IPS-18a (cell line): Measurements from ENCODE around the gene CNBP.
"Not testable (repeated sequence)": the region's sequence is repeated elsewhere in the genome, so short reads cannot be mapped to it uniquely, and the experiment has no call there.

Experiments
- H3K27ac ChIP-seq: one replicate; pipeline ENCODE4 v1.5.1; 2013; ENCODE audit warnings: low read length
- H3K27me3 ChIP-seq: one replicate; pipeline ENCODE4 v1.6.1; 2013; ENCODE audit warnings: mild to moderate bottlenecking, low read length; ENCODE audit not compliant: control insufficient read depth, insufficient read depth
- H3K36me3 ChIP-seq: one replicate; pipeline ENCODE4 v1.6.1; 2013; ENCODE audit warnings: low read depth, low read length; ENCODE audit not compliant: control insufficient read depth
- H3K4me1 ChIP-seq: one replicate; pipeline ENCODE4 v1.6.1; 2013; ENCODE audit warnings: low read depth, low read length; ENCODE audit not compliant: control insufficient read depth
- H3K4me3 ChIP-seq: one replicate; pipeline ENCODE4 v1.5.1; 2013; ENCODE audit warnings: low read length
- H3K9ac ChIP-seq: one replicate; pipeline ENCODE4 v1.6.1; 2013; ENCODE audit warnings: mild to moderate bottlenecking, low read length, moderate library complexity
- H3K9me3 ChIP-seq: one replicate; pipeline ENCODE4 v1.6.1; 2013; ENCODE audit warnings: low read depth, low read length; ENCODE audit not compliant: control insufficient read depth

Gene CNBP

DNA sequence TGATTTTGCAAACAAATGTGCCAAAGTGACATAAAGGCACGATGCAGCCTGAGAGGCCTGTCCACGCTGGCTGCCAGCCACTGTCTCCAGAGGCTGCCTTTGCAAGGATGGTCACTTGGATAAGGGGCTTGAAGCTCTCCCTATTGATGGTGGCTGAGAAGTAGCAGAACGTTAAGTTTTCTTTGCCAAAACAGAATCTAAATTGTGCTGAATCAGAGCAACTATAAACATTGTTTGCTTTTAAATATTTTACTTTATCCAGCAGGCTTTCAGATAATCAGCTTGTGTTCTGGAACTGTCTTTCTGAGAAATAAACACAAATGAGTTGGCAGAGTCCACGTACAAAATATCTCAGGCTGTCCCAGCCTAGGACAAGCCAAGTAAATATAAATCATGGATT lies 23.8 kb upstream of the CNBP start:
- Histone ChIP-seq H3K9ac (no peak overlapping the region), H3K27ac (no peak overlapping the region)

GRCh38 chr3:129205109-129205832 lies 21.6 kb upstream of the CNBP start:
- no peak overlapping the region for H3K9ac ChIP-seq
- no peaks in the 10 kb centered on the region for H3K4me1 ChIP-seq
- H3K27me3 ChIP-seq: no peaks in the 10 kb centered on the region
- H3K27ac ChIP-seq: no peak overlapping the region
- no peaks in the 10 kb centered on the region for H3K36me3 ChIP-seq
- H3K9me3 ChIP-seq: no peaks in the 10 kb centered on the region
- H3K4me3 ChIP-seq: no peak overlapping the region

More for the DNA sequence above, 23.8 kb upstream of the CNBP start:
- no peaks in the 10 kb centered on the region for H3K4me1 ChIP-seq
- no peaks in the 10 kb centered on the region for H3K36me3 ChIP-seq
- no peaks in the 10 kb centered on the region for H3K9me3 ChIP-seq
- no peaks in the 10 kb centered on the region for H3K27me3 ChIP-seq
- H3K4me3 ChIP-seq: no peak overlapping the region

DNA sequence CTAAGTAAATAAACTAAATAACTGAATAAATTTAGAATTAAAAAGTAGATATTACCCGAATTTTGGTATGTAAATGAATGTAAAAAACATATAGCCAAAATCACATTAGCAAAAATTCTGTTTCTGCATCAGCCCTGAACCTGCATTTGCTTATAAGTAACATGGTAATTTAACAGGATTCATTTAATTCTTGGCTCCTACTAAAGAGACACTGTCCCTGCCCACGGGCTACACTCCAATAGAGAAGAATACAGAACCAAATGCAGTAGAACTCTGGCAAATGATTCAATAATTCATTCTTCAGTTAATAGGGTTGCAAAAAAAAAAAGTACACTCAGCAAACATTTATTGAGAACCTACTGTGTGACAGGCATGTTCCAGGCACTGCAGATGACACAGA lies 20.8 kb upstream of the CNBP start:
- Histone ChIP-seq H3K4me3 (no peak overlapping the region), H3K9me3 (no peaks in the 10 kb centered on the region), H3K27ac (no peak overlapping the region), H3K9ac (no peak overlapping the region), H3K36me3 (no peaks in the 10 kb centered on the region), H3K27me3 (no peaks in the 10 kb centered on the region), H3K4me1 (no peaks in the 10 kb centered on the region)

- Histone ChIP-seq H3K4me1 (no peaks in the 10 kb centered on the region), H3K27ac (no peak overlapping the region), H3K9ac (no peak overlapping the region), H3K4me3 (no peak overlapping the region), H3K27me3 (no peaks in the 10 kb centered on the region), H3K9me3 (no peaks in the 10 kb centered on the region), H3K36me3 (no peaks in the 10 kb centered on the region)
These were observed 15.7 kb upstream of the CNBP start for GRCh38 chr3:129199366-129199765.

DNA sequence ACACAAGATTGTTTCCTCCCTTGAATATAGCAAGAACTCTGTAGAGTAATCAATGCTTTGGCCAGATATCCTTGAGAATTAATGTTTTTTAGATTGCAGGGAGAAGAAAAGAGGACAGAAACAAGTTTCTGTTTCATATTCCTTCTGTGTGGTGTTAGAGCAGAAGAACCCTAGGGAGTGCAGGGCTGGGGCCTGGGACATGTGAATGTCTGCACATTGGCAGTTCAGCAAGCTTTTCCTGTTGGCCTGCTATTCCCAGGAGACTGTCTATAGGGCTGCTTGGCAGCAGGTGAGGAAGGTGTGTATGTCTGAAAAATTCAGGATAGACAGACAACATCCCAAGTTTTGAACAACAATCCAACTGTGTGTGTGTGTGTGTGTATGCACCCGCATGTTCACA lies 13.6 kb upstream of the CNBP start:
- H3K9ac ChIP-seq: no peak overlapping the region
- H3K4me1 ChIP-seq: no peaks in the 10 kb centered on the region
- no peak overlapping the region for H3K27ac ChIP-seq
- no peaks in the 10 kb centered on the region for H3K27me3 ChIP-seq
- H3K36me3 ChIP-seq: no peaks in the 10 kb centered on the region
- no peak overlapping the region for H3K4me3 ChIP-seq
- H3K9me3 ChIP-seq: no peaks in the 10 kb centered on the region

DNA sequence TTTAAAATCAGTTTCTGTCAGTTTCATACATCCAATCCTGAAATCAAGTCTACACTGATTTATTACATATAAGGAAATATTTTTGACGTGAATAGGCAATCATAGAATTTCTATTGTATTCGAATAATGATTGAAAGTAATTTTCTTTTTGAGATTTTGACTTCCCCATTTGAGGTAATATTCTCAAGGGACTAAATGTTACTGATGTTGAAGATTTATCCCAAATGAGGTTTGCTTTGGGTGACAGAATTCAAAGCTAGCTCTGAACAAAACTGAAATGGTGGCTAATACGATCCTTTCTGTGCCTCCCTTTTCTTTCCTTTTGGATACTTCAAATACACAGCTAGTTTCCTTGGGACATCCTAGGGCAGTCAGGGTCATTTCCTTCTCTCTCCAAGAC lies 12.9 kb upstream of the CNBP start:
- Histone ChIP-seq H3K27ac (no peak overlapping the region), H3K4me3 (no peak overlapping the region), H3K36me3 (no peaks in the 10 kb centered on the region), H3K9me3 (no peaks in the 10 kb centered on the region), H3K4me1 (no peaks in the 10 kb centered on the region), H3K27me3 (no peaks in the 10 kb centered on the region), H3K9ac (no peak overlapping the region)

DNA sequence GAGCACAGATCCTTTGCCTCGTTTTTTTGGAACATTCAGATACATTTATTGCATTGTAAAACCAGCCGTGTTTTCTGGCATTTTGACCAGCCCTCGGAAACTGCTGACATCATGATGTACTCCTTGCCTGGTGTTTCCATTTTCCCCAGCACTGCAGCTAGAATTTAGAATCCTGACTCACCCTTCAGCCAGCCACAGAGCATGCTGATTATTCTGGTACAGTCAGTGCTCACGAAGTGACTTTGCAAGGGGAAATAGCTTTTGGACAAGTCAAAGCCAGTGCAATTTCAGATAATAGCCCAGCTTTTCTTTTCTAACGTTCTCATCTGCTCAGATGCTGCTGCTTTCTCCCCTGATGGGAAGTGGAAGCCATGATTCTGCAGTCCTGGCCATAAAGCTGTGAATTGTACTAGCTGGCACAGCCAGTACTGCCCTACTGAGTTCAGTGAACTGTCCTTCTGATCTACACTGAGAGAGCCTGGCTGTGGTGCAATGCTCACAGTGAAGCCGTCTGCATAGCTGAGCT lies 12.1 kb upstream of the CNBP start:
- no peak overlapping the region for H3K9ac ChIP-seq
- H3K27me3 ChIP-seq: no peaks in the 10 kb centered on the region
- no peaks in the 10 kb centered on the region for H3K9me3 ChIP-seq
- no peaks in the 10 kb centered on the region for H3K36me3 ChIP-seq
- H3K4me1 ChIP-seq: no peaks in the 10 kb centered on the region
- no peak overlapping the region for H3K27ac ChIP-seq
- H3K4me3 ChIP-seq: no peak overlapping the region

GRCh38 chr3:129189793-129190192 lies 6.1 kb upstream of the CNBP start:
- H3K9ac ChIP-seq, H3K27ac ChIP-seq, H3K9me3 ChIP-seq, H3K4me1 ChIP-seq, H3K4me3 ChIP-seq, H3K36me3 ChIP-seq, H3K27me3 ChIP-seq: not testable (repeated sequence)

DNA sequence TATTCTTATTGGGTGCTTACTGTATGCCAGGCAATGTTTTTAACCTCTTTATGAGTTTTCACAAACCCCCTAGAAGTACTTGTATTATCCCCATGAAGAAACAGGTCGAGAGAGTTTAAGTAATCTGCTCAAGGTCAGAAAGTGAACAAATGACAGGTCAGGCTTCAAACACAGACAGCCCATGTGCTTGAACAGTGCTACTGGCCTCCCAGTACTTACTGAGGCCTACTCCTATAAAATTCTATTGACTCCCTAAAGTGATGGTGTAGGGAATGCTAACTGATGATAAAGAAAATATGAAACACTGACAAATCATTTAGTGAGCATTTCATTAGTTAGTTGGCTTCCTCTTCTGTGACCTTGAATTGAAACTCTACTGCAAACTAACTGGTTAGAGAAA lies 4.2 kb upstream of the CNBP start:
- Histone ChIP-seq H3K36me3 (no peaks in the 10 kb centered on the region), H3K9me3 (no peaks in the 10 kb centered on the region), H3K4me1 (no peaks in the 10 kb centered on the region), H3K9ac (no peak overlapping the region), H3K27me3 (no peaks in the 10 kb centered on the region), H3K27ac (no peak overlapping the region), H3K4me3 (no peak overlapping the region)

DNA sequence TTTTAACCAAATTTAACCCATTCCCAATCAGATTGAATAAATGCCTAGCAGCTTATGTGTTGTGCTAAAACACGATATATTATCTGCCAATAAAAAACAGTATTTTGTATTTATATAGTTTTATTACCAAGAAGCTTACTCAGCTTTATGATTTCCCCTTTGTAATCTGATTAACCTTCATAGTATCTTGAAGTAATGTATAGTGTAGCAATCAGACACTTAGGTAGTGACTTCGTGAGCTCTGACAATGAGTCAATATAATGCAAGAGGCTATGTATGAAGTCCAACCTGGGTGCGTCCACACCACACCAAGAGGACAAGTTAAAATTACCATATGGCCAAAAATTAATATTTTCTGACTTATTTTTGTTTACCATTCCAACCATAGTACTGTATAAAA lies 2.1 kb upstream of the CNBP start:
- Histone ChIP-seq H3K4me1 (peaks cover 5% of the 10 kb centered on the region), H3K9me3 (no peaks in the 10 kb centered on the region), H3K27ac (no peak overlapping the region), H3K4me3 (no peak overlapping the region), H3K27me3 (no peaks in the 10 kb centered on the region), H3K9ac (peak overlapping the region; percentile 12), H3K36me3 (peaks cover 2% of the 10 kb centered on the region)

- H3K36me3 ChIP-seq, H3K9me3 ChIP-seq, H3K27ac ChIP-seq, H3K27me3 ChIP-seq, H3K4me1 ChIP-seq: not testable (repeated sequence)
- Histone ChIP-seq H3K9ac (peak overlapping the region; percentile 100), H3K4me3 (peak overlapping the region; percentile 97)
These were observed 1.3 kb upstream of the CNBP start for GRCh38 chr3:129184784-129185542.

- peaks cover 9% of the 10 kb centered on the region for H3K4me1 ChIP-seq
- H3K27me3 ChIP-seq: no peaks in the 10 kb centered on the region
- peaks cover 12% of the 10 kb centered on the region for H3K36me3 ChIP-seq
- H3K9ac ChIP-seq: peak overlapping the region; percentile 100
- H3K4me3 ChIP-seq: peak overlapping the region; percentile 97
- peak overlapping the region; percentile 95 for H3K27ac ChIP-seq
- H3K9me3 ChIP-seq: no peaks in the 10 kb centered on the region
These were observed 631 bp upstream of the CNBP start for GRCh38 chr3:129184396-129184657.
